Measurements from ENCODE around the gene MATK.
"Not testable (repeated sequence)": the region's sequence is repeated elsewhere in the genome, so short reads cannot be mapped to it uniquely, and the experiment has no call there.

Gene MATK

DNA sequence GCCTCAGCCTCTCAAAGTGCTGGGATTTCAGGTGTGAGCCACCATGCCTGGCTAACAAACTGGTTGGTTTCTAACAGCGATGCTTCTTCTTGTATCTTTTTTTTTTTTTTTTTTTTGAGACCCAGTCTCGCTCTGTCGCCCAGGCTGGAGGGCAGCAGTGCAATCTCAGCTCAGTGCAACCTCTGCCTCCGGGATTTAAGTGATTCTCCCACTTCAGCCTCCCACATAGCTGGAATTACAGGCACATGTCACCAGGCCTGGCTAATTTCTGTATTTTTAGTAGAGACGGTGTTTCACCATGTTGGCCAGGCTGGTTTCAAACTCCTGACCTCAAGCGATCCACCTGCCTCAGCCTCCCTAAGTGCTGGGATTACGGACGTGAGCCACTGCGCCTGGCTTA is 30.0 kb upstream of the MATK start:
- DNase-seq: not testable (repeated sequence)

DNA sequence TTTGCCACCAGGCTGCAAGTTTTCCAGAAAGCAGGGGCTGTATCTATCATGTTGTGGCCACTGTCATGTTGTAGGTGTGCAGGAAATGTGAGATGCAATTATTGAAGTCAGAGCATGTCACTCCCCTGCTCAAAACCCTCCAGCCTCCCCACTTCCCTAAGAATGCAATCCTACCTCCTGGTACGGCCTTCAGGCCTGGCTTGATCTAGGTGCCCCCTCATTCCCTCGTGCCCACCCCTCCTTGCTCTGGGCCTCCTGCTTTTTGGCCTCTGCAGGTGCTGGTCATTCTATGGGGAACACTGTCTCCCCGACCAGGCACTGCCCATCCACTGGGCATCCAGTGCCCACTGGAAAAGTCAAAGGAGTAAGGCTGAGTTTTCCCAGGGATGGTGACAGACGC is 28.5 kb upstream of the MATK start:
- no peak for DNase-seq

DNA sequence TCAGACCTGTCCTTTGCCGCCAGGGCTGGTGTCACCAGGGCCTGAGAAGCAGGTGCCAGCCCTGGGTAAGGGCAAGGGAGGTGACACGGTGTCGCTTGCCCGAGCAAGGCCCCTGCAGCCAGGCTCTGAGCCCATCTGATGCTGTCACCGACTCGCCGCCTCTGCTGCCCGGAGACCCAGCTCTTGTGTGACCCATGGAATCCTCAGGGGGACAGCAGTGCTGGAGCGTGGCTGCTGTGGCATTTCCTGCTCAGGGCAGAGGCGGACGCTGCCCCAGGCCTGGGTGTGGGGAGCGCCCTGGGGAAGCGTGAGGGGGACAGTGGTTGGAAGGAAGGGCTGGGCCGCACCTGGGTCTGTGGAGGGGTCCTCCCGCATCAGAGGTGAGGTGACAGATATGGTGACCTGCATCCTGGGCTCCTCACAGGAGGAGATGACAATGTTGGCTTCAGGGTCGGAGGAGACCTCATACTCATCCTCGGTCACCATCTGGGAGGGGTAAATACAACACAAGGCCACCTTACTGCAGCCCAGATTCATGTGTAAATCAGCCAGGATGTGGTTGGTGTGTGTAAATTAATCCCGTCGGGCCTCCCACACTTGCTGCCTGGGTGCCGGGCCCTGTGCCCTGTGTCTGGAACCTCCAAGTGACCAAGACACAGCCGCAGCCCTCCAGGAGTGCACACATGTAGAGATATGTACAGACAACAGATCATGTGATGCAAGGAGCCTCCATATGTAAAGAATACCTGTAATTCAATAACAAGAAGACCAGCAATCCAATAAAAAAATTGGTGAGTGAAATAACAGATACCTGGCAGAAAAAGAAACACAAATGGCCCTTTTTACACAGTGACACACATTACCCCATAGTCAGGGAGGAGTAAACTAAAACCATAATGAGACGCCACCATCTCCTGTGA is 27.6 kb upstream of the MATK start:
- DNase-seq: no peak

DNA sequence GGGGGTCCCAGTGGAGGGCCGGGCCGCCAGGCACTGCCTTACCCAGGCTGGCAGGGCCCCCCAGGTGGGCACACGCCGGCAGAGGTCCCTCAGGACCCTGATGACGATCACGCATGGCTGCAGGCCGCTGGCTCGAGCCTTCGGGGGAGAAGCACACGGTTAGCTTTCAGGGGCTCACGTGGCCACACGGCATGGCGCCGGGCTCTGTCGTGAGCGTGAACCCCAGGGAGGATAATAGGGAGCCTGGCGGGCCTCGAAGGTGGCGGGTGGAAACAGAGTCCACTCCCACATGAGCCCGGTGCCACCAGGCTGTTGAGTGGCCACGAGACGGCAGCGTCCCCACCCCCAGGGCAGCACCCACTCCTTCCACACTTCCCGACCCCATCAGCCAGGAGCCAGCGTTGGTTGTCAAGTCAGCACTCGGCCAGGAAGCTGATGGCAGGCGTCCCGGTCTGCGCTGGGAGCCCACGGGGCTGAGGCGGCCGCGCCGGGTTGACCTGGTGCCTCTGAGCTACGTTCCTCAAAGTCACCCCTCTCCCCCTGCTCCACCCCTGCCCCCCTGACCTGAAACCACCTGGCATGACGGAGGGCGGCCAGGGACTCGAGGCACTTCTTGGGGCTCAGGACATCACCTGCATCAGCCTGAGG is 24.7 kb upstream of the MATK start:
- no peak for DNase-seq

DNA sequence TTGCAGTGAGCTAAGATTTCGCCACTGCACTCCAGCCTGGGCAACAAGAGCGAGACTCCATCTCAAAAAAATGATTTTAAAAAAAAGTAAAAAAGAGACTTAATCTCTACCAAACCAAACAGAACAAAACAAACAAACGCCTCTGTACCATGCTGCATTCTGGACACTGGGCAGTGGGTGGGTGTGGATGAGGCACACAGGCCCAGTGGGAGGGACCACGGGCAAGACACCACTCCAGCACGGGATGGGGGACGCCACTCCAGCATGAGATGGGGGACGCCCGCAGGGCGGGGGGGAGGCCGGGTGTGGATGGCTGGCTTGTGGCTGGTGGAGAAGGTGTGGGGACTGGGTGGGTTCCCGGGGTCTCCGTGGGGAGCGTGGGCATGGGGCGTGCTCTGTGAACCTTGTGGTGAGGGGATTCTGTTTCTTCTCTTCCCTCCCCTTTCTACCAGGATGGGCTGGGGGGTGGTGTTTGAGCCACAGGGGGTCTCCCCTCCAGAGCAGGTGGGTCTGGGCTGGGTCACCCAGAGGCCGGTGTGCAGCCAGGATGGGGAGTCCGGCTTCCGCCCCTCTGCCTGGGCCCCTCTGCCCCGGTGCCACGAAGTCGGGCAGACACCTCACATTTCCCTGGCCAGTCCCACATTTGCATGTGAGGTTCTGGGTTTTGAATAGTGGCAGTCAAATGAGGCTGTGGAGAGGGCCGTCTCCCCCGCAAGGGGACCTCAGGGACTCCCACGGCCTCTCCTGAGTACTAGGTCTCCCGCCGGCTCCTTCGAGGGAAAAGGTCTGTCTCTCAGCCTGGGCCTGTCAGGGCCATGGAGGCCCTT is 23.9 kb upstream of the MATK start:
- no peak for DNase-seq

DNA sequence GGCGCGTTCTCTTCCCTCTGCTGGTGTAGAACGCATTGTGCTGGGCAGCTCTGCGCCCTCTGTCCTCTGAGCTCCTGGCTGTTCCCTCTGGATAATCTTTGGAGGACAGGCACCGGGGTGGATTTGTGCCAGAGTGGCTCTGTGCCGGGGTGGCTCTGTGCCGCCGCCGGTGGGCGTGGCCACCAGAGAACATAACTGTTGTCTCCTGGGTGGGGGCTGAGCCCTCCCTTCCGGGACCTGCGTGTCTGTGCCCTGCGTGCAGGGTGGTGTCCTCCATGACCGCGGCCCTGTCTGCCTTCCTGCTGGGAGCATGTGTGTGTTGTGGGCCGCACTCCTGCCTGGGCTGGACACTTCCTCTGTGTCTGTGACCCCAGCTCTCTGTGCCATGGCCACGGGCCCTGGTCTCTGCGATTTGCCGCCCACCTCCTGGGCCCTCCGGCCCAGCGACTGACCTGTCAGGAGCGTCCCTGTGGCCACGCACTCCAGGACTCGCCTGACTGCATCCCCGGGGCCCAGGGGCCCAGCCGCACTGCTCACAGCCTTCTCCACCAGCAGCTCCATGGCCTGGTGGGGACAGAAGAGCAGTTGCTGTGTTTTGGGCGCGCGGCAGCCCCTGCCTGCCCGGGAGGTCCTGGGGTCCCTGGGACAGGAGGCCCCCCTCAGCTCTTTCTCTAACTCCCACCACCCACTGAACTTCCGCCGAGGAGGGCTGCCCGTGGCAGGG is 22.4 kb upstream of the MATK start:
- DNase-seq: peak in 1 of 58 donors; percentile 9

DNA sequence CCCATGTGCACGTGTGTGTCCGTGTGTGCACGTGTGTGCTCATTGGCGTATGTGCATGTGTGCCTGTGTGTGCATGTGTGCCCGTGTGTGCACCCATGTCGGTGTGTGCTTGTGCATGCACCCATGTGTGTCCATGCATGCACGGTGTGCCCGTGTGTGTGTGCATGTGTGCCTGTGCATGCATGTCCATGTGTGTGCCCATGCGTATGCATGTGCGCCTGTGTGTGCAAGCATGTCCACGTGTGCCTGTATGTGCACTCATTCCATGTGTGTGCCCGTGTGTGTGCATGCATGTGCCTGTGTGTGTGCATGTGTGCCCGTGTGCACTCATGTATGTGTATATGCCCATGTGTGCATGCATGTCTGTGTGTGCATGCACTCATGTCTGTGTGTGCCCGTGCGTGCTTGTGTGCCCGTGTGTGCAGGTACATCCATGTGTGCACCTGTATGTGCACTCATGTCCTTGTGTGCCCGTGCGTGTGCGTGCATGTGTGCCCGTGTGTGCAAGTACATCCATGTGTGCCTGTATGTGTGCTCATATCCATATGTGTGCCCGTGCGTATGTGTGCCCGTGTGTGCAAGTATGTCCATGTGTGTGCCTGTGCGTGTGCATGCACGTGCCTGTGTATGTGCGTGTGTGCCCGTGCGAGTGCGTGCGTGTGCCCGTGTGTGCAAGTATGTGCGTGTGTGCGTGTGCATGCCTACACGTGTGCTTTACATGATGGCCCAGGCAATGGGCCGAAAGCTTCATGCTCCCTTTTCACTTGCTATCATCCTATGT is 21.6 kb upstream of the MATK start:
- no peak for DNase-seq

DNA sequence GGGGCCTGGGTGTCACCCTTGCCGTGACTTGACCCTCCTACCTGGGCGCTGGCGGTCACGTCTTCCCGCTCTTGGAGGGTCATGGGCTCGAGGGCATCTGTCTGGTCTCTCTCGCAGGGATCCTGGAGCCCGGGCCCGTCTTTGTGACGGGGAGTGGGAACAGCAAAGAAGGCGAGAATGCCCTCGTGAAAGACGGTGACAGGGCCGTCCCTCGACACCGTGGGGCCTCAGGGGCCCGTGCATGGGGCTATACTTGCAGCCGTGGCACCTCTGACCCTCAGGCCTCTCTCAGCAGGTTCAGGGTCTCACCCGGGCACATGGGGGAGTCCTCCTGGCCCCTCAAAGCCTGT is 20.9 kb upstream of the MATK start:
- no peak for DNase-seq

DNA sequence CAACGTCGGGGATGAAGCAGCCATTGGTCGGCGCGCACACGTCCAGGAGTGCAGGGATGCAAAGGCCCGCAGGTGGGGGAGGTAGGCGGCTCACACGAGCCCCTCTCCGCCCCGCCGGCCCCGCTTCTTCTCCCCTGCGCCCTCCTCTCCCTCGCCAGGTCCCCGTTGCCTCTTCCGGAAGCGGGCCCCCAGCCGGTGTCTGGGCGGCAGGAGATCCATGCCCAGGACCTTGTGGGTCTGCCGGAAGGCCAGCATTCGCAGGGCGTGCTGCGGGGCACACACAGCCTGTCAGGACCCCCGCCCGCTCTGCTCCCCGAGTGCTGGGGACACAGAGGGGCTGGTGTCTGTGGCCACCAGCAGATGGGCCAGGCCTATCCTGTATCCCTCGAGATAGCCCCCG is 19.7 kb upstream of the MATK start:
- DNase-seq: no peak

DNA sequence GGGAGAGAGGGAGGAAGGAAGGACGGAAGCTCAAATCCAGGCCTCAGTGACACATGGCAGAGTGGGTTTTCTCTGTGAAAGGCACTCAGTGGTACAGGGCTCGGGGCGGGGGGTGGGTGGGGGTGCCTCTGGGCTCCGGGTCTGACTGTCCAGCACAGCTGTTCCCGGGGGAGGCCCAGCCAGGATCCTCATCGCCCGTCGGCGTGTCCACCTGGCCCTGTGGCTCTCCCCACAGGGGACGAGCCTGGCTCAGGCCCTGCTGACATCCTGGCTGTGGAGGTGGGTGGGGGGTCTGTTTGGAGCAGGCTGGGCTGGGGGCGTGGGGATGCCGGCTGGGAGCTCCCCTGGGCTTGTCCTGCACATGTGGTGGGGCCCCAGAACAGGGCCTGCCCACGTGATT is 18.2 kb upstream of the MATK start:
- DNase-seq: no peak

DNA sequence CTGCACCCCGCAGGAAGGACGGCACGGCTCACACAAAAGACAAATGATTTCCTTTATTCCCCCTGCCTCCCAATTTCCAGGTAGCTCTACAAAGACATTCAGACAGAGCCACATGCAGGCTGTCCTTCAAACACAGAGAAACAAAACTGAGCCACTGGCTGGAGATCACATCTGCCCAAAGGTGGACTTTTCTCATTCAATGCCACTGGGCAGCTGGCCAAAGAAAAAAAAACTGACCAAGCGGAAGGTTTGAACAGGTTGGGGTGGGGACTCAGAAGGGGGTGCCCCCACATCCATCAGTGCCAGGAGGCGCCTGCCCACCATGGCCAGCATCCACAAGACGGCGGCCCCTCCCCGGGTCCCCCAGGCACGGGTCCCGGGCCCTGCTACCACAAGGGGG is 17.8 kb upstream of the MATK start:
- DNase-seq: no peak

DNA sequence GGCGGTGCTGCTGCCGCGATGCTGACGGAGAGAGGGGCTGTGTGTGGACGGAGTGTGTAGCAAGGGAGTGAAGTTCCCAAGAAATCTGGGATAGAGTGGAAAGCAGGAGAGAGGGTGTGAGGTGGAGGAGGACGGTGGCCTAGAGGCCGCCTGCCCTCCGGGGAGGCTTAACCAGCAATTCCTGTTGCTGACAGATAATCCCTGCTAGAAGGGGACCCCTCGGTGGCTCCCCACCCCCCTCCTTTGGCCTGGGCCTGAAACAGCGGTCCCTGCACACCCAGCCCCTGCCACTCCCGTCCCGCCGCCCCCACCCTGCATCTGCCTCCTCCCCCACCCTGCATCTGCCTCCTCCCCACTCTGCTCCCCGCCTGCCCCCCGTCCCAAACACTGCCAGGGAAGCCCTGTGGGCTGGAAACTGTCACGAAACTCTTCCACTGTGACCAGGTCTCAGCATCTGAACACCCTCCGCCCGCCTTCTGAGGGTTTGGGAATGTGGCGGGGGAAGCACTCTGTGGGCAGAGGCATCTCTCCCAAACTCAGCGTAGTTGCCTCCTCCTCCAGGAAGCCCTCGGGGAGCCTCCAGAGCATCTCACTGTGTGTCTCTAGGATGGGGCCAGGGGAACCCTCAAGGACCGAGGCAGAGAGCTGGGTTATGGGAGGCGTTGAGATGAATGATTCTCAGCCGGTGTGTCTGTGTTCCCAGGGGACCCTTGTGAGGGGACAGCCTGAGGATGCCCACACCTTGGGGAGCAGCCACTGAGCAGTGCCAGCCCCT is 17.1 kb upstream of the MATK start:
- no peak for DNase-seq

DNA sequence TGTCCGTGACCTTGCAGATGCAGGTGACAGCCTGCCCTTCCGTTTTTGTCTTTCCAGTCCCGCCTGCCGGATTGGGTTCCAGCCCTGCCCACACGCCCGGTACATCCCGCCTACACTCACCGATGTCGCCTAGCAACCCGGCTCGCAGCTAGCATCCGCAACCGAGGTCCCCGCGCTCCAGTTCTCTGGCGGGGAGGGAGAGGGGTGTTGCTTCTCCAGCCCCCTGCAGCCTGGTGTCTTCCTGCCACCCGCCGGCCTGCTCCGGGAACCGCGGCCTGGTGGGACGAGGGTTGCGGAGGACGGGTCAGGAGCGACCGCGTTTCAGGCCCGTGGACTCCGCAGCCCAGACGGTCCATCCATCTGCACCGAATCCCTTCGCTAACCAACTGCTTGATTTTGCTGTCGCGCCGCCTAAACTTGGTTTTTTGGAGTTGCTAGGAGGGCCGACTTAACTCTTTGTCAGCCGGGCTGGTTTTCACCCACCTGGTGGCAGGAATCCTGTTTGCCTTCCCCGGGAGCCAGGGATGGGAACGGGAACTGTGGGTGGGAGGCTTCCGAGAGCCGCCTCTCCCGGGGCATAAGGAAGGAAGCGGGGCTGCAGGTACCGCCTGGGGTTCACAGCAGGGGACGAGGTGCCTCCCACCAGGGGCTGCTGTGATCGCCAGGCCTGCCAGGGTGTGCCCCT is 15.4 kb upstream of the MATK start:
- peak in 52 of 58 donors; percentile 8 to 88 (median 50) for DNase-seq

DNA sequence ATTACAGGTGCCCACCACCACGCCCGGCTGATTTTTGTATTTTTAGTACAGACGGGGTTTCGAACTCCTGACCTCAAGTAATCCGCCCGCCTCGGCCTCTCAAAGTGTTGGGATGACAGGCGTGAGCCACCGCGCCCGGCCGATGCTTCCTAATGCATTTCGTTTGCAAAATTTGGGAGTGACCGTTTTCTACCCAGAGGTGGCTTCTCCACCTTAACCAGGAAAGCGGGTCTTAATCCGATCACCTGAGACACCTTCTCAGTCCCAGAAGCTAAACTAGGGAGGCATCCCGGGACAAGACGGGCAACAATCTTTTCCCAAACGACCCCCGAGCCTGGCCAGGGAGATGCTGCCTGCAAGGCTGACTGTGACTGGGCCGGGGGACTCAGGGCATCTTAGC is 14.8 kb upstream of the MATK start:
- no peak for DNase-seq

DNA sequence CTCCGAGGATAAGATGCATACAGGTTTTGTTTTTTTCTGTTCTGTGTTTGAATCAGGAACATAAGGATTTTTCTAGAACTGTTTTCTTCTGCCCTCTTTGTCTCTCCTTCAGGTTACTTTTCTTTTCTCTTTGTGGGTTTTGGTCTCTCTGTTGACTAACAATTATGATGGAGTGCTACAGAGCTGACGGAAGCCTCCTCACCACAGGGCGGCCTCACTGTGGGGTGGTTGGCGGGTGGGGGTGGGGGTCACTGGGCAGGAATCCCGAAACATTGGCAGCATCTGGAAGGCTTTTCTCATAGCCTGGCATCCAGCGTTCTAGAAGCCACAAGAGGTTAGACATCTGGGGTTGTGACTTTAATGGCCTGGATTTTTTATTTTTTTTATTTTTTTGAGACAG is 12.0 kb upstream of the MATK start:
- DNase-seq: no peak

DNA sequence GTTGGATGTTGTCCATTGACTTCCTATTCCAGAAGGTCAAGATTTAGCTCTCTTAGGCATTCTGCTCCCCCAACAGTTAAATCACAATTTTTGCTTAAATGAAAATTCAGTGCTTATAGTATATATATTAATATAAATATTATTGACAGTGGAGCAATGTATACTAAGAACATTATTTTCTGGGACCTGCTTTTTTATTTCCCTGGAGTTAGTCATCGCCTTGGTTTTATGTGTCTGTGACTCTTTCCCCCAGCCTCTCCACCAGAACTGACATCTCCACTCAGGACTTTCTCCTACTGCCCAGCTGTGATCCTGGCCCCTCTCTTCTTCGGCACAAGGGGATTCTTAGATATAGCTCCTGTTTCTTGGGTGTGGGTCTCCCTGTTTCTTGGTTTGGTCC is 10.2 kb upstream of the MATK start:
- no peak for DNase-seq

DNA sequence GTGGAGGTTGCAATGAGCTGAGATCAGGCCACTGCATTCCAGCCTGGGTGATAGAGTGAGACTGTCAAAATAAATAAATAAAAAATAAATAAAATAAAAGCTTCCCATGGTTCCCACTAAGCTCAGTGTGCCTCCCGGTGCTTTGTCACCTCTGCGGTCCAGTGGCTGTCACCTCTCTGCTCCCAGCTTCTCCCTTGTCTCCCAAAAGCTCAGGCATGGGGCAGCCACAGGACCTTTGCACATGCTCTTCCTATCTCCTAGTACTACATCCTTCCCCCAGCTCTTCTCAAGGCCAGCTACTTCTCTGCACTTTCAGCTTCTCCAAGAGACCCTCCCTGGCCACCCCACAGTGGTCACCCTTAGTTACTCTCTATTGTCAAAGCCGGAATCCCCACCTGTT is 7.6 kb upstream of the MATK start:
- no peak for DNase-seq

DNA sequence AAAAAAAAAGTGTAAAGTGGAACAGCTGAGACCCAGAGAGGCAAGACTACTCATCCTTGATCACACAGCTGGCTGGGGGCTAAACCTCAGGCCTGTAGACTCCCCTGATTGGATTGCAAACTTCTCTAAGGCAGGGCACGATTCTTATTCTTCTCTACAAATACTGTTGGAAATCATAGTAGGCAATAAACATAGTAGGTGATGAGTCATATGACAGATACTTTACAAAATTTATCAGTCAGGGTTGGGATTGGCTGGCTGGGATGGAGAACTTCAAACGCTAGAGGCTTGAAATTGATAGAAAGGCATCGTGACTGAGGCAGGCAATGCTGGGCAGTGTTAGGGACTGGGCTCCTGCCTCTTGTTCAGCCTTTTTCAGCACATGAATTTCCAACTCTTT is 5.9 kb upstream of the MATK start:
- no peak for DNase-seq

DNA sequence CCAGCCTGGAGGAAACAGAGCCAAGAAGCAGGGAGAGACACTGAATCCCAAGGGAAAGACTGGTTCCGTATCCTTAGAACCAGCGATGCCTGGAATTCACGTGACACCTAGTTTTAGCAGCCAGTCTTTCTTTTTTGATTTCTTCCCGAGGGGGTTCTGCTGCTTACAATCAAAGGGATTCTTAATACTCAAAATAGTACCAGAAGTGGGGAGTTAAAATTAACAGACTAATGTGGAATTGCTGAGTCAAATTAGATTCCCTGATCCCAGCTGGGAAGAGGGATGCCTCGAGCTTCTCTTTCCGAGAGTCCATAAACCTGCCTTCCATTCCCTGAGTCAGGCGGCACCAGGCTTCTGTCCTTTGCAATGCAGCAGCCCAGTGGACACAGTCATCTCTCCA is 4.8 kb upstream of the MATK start:
- no peak for DNase-seq
